Progenitor cell of endocrine pancreas (in vitro differentiated cells): Measurements from ENCODE around the gene ZSCAN30. TPM values are rescaled to one million over a fixed set of nuclear protein-coding genes. Genes with fewer than 3 reads are reported as not detected.

ENCODE experiments used
- DNase-seq: peaks from one replicate; pipeline ENCODE4 v3.0.0; 2021; ENCODE audit warnings: low spot score; ENCODE audit not compliant: unreplicated experiment
- H3K27ac Mint-ChIP-seq: 2 replicates; pipeline ENCODE4 v1.8.0; 2021; ENCODE audit warnings: mild to moderate bottlenecking, moderate library complexity, mixed read lengths
- H3K27me3 Mint-ChIP-seq: 2 replicates; pipeline ENCODE4 v1.8.0; 2021; ENCODE audit warnings: mixed read lengths
- H3K36me3 Mint-ChIP-seq: 2 replicates; pipeline ENCODE4 v1.8.0; 2022; ENCODE audit warnings: mixed read lengths; ENCODE audit not compliant: insufficient read depth
- H3K4me1 Mint-ChIP-seq: 2 replicates; pipeline ENCODE4 v1.8.0; 2021; ENCODE audit warnings: low read depth, mixed read lengths
- H3K4me3 Mint-ChIP-seq: 2 replicates; pipeline ENCODE4 v1.8.0; 2021; ENCODE audit warnings: low read depth, mild to moderate bottlenecking, moderate library complexity, mixed read lengths
- H3K9me3 Mint-ChIP-seq: 2 replicates; pipeline ENCODE4 v1.8.0; 2021; ENCODE audit warnings: low read depth, mixed read lengths
- CTCF ChIP-seq: fragments of 200-600 bp; sonication (generic); IDR thresholded peaks from one replicate; pipeline ENCODE4 v1.5.0; 2021; ENCODE audit warnings: antibody characterized with exemption, mild to moderate bottlenecking; ENCODE audit not compliant: unreplicated experiment
- total RNA-seq: library from RNA; stranded (reverse); gene quantifications from 2 replicates; pipeline ENCODE4 v1.2.1, GENCODE V29; 2021

Gene ZSCAN30
- total RNA-seq, 1 donor from 2014 or later: 27.1 TPM

GRCh38 chr18:35282353-35282752 lies 7.7 kb downstream of the ZSCAN30 start:
- Mint-ChIP-seq H3K27me3 (no peaks in the 10 kb centered on the region), H3K4me3 (no peak overlapping the region), H3K9me3 (peaks cover 44% of the 10 kb centered on the region), H3K36me3 (peaks cover 46% of the 10 kb centered on the region), H3K27ac (no peak overlapping the region), H3K4me1 (no peaks in the 10 kb centered on the region)
- no peak for DNase-seq
- TF ChIP-seq CTCF: no peak

- H3K27me3 Mint-ChIP-seq: no peaks in the 10 kb centered on the region
- no peaks in the 10 kb centered on the region for H3K4me1 Mint-ChIP-seq
- DNase-seq: no peak
- peaks cover 43% of the 10 kb centered on the region for H3K9me3 Mint-ChIP-seq
- no peak for TF ChIP-seq CTCF
- peaks cover 37% of the 10 kb centered on the region for H3K36me3 Mint-ChIP-seq
- no peak overlapping the region for H3K27ac Mint-ChIP-seq
- no peak overlapping the region for H3K4me3 Mint-ChIP-seq
Observed at GRCh38 chr18:35278969-35279368, 11.1 kb downstream of the ZSCAN30 start.

- Mint-ChIP-seq H3K4me1 (no peaks in the 10 kb centered on the region), H3K27me3 (no peaks in the 10 kb centered on the region), H3K4me3 (no peak overlapping the region), H3K36me3 (peaks cover 41% of the 10 kb centered on the region), H3K27ac (no peak overlapping the region), H3K9me3 (peaks cover 45% of the 10 kb centered on the region)
- TF ChIP-seq CTCF: no peak
- no peak for DNase-seq
Observed at GRCh38 chr18:35278085-35278484, 11.9 kb downstream of the ZSCAN30 start.

- H3K4me1 Mint-ChIP-seq: no peaks in the 10 kb centered on the region
- peaks cover 47% of the 10 kb centered on the region for H3K9me3 Mint-ChIP-seq
Observed at GRCh38 chr18:35277633-35278032, 12.4 kb downstream of the ZSCAN30 start.

GRCh38 chr18:35276267-35276666 lies 13.8 kb downstream of the ZSCAN30 start:
- TF ChIP-seq CTCF: no peak
- peaks cover 39% of the 10 kb centered on the region for H3K9me3 Mint-ChIP-seq
- H3K27me3 Mint-ChIP-seq: no peaks in the 10 kb centered on the region
- peaks cover 34% of the 10 kb centered on the region for H3K36me3 Mint-ChIP-seq
- no peak for DNase-seq
- H3K27ac Mint-ChIP-seq: no peak overlapping the region
- H3K4me3 Mint-ChIP-seq: no peak overlapping the region
- no peaks in the 10 kb centered on the region for H3K4me1 Mint-ChIP-seq

More at GRCh38 chr18:35277633-35278032, 12.4 kb downstream of the ZSCAN30 start:
- no peak for TF ChIP-seq CTCF
- H3K4me3 Mint-ChIP-seq: no peak overlapping the region
- no peak overlapping the region for H3K27ac Mint-ChIP-seq
- no peaks in the 10 kb centered on the region for H3K27me3 Mint-ChIP-seq
- no peak for DNase-seq
- H3K36me3 Mint-ChIP-seq: peaks cover 40% of the 10 kb centered on the region
